Loucy (cell line): ENCODE measurements around the gene POGLUT2.

Experiments used
- H2AFZ ChIP-seq: fragments of 200-600 bp; sonication (generic); 2 replicates; pipeline ENCODE4 v1.6.0; 2016; ENCODE audit warnings: antibody characterized with exemption, mild to moderate bottlenecking, low read length, moderate library complexity
- H3F3A ChIP-seq: fragments of 200-600 bp; 2 replicates; pipeline ENCODE4 v1.6.0; 2016; ENCODE audit warnings: antibody characterized with exemption, low read depth, mild to moderate bottlenecking
- H3K27me3 ChIP-seq: fragments of 200-600 bp; sonication (generic); 2 replicates; pipeline ENCODE4 v1.6.1; 2014; ENCODE audit warnings: low read length, mild to moderate bottlenecking; ENCODE audit not compliant: insufficient read depth, poor library complexity, severe bottlenecking
- H3K36me3 ChIP-seq: fragments of 200-600 bp; sonication (generic); 2 replicates; pipeline ENCODE4 v1.6.1; 2016; ENCODE audit warnings: low read length; ENCODE audit not compliant: insufficient read depth
- H3K4me1 ChIP-seq: fragments of 200-600 bp; sonication (generic); 2 replicates; pipeline ENCODE4 v1.5.1; 2014; ENCODE audit warnings: low read length, mild to moderate bottlenecking; ENCODE audit not compliant: insufficient read depth, poor library complexity, severe bottlenecking
- H3K4me2 ChIP-seq: fragments of 200-600 bp; sonication (generic); 2 replicates; pipeline ENCODE4 v1.6.0; 2014; ENCODE audit warnings: antibody characterized with exemption, low read length, low read depth, mild to moderate bottlenecking; ENCODE audit not compliant: poor library complexity, severe bottlenecking
- H3K4me3 ChIP-seq: fragments of 200-600 bp; sonication (generic); 2 replicates; pipeline ENCODE4 v1.5.1; 2014; ENCODE audit warnings: low read length, mild to moderate bottlenecking, mixed read lengths; ENCODE audit not compliant: poor library complexity, severe bottlenecking
- H3K79me2 ChIP-seq: fragments of 200-600 bp; sonication (generic); 2 replicates; pipeline ENCODE4 v1.6.1; 2014; ENCODE audit warnings: low read length; ENCODE audit not compliant: insufficient read depth
- H3K9ac ChIP-seq: fragments of 200-600 bp; sonication (generic); 2 replicates; pipeline ENCODE4 v1.6.0; 2014; ENCODE audit warnings: mild to moderate bottlenecking, low read depth, low read length, moderate library complexity; ENCODE audit not compliant: poor library complexity, severe bottlenecking
- H3K9me2 ChIP-seq: fragments of 200-600 bp; sonication (generic); replicated peaks from 2 replicates; pipeline ENCODE4 v1.6.1; 2016; ENCODE audit warnings: low read depth, low read length, mixed read lengths
- H3K9me3 ChIP-seq: fragments of 200-600 bp; sonication (generic); 2 replicates; pipeline ENCODE4 v1.6.1; 2014; ENCODE audit warnings: mild to moderate bottlenecking, antibody characterized with exemption, low read length, low read depth; ENCODE audit not compliant: insufficient read depth
- H4K20me1 ChIP-seq: fragments of 200-600 bp; sonication (generic); 2 replicates; pipeline ENCODE4 v1.6.0; 2014; ENCODE audit warnings: antibody characterized with exemption, low read length, mild to moderate bottlenecking; ENCODE audit not compliant: insufficient read depth, poor library complexity, severe bottlenecking
- CTCF ChIP-seq: fragments of 200-600 bp; sonication (generic); conservative IDR thresholded peaks from 2 replicates; pipeline ENCODE4 v1.5.1; 2014; ENCODE audit warnings: mild to moderate bottlenecking, antibody characterized with exemption, low read length
- EZH2phosphoT487 ChIP-seq: fragments of 200-600 bp; IDR thresholded peaks from 2 replicates; pipeline ENCODE4 v1.6.1; 2018; ENCODE audit warnings: antibody characterized with exemption, mild to moderate bottlenecking, moderate library complexity, borderline replicate concordance

Gene POGLUT2

GRCh38 chr13:102776271-102776670, 22.5 kb downstream of the POGLUT2 start:
- Histone ChIP-seq H2AFZ (no peak overlapping the region), H3F3A (peaks cover 17% of the 10 kb centered on the region), H3K9ac (no peak overlapping the region), H3K36me3 (no peaks in the 10 kb centered on the region), H3K79me2 (peaks cover 22% of the 10 kb centered on the region), H3K9me2 (no peaks in the 10 kb centered on the region), H3K27me3 (no peaks in the 10 kb centered on the region), H4K20me1 (no peaks in the 10 kb centered on the region), H3K4me2 (no peak overlapping the region), H3K4me3 (no peak overlapping the region), H3K9me3 (peaks cover 6% of the 10 kb centered on the region), H3K4me1 (peaks cover 42% of the 10 kb centered on the region)
- no peak for TF ChIP-seq EZH2phosphoT487
- TF ChIP-seq CTCF = no peak

DNA sequence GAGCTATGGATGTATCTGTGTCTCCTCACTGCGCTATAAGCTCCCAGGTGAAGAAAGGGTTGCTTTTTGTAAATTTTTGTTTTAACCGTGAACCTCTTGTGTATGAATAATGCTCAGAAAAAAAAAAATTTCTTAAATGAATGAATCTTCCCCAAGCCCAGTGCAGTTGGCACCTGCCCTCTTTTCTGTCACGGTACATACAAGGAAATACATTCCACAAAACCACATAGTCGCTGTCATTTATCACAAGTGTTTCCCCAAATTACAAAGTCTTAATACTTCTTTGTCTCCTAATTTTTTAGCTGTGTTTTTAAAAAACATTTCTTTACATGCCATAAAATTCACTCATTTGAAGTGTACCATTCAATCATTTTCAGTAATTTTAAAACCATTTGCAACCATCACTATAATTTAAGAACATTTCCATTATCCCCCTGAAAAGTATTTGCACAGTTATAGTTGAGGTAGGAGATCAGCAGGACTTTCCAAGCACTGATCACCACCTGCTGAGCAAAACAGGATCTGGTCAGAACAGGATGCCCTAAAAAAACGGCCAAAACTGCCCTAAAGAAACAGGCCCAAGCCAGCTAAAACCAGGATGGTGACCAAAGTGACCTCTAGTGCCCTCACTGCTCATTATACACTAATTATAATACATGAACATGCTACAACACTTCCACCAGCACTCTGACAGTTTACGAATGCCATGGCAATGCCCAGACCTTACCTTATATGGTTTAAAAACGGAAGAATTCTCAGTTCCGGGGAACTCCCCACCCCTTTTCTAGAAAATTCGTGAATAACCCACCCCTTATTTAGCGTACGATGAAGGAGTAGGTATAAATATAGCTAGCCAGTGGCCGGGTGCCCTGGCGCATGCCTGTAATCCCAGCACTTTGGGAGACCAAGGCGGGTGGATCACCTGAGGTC, 23.9 kb downstream of the POGLUT2 start:
- H2AFZ ChIP-seq = no peak overlapping the region
- no peaks in the 10 kb centered on the region for H3K27me3 ChIP-seq
- no peaks in the 10 kb centered on the region for H3K36me3 ChIP-seq
- no peaks in the 10 kb centered on the region for H3K9me2 ChIP-seq
- TF ChIP-seq CTCF (no peak), EZH2phosphoT487 (no peak)
- no peak overlapping the region for H3K4me3 ChIP-seq
- H4K20me1 ChIP-seq = no peaks in the 10 kb centered on the region
- peaks cover 7% of the 10 kb centered on the region for H3F3A ChIP-seq
- peak overlapping the region; percentile 89 for H3K4me2 ChIP-seq
- peaks cover 36% of the 10 kb centered on the region for H3K79me2 ChIP-seq
- H3K4me1 ChIP-seq = peaks cover 40% of the 10 kb centered on the region
- no peaks in the 10 kb centered on the region; the same call in 1 of the 2 replicates for H3K9me3 ChIP-seq
- H3K9ac ChIP-seq = peak overlapping the region; percentile 37

GRCh38 chr13:102774214-102774568, 24.6 kb downstream of the POGLUT2 start:
- Histone ChIP-seq H3K36me3 (no peaks in the 10 kb centered on the region), H3K9ac (peak overlapping the region; percentile 94), H2AFZ (peak overlapping the region; percentile 95; the same call in 1 of the 2 replicates), H3K4me2 (peak overlapping the region; percentile 89), H3K4me3 (peak overlapping the region; percentile 98), H3K9me3 (no peaks in the 10 kb centered on the region; the same call in 1 of the 2 replicates), H3K79me2 (peaks cover 36% of the 10 kb centered on the region), H3K27me3 (no peaks in the 10 kb centered on the region), H3K4me1 (peaks cover 36% of the 10 kb centered on the region), H4K20me1 (no peaks in the 10 kb centered on the region), H3K9me2 (no peaks in the 10 kb centered on the region), H3F3A (peaks cover 7% of the 10 kb centered on the region)
- TF ChIP-seq CTCF (no peak), EZH2phosphoT487 (no peak)
